K562 (cell line): ENCODE data around the gene SMAGP. TPM values are rescaled to one million over a fixed set of nuclear protein-coding genes. Genes with fewer than 3 reads are reported as not detected.

Experiments
- CHD7 ChIP-seq: fragments of 200-600 bp; sonication (generic); IDR thresholded peaks from one replicate; pipeline ENCODE4 v1.6.1; 2012; ENCODE audit warnings: mild to moderate bottlenecking, low read depth, low read length, inconsistent platforms
- DIDO1 ChIP-seq: fragments of 450-650 bp; IDR thresholded peaks from 2 replicates; pipeline ENCODE4 v1.6.1; 2016; ENCODE audit warnings: low read depth, missing biosample characterization, missing genetic modification characterization
- DMBX1 ChIP-seq: fragments of 250-450 bp; sonication (Bioruptor Pico); IDR thresholded peaks from 2 replicates; pipeline ENCODE4 v1.8.0; 2022; ENCODE audit warnings: inconsistent platforms, mild to moderate bottlenecking, moderate library complexity, borderline replicate concordance
- SMARCC2 ChIP-seq: fragments of 450-650 bp; IDR thresholded peaks from 2 replicates; pipeline ENCODE4 v1.6.1; 2017; ENCODE audit warnings: antibody characterized with exemption, moderate library complexity, mild to moderate bottlenecking, low read depth
- ZBTB12 ChIP-seq: fragments of 250-450 bp; sonication (Bioruptor Pico); IDR thresholded peaks from 2 replicates; pipeline ENCODE4 v1.4.0; 2020
- ZBTB17 ChIP-seq: fragments of 450-650 bp; formaldehyde crosslinking; IDR thresholded peaks from 2 replicates; pipeline ENCODE4 v1.4.0; 2020; ENCODE audit warnings: mild to moderate bottlenecking
- ZNF140 ChIP-seq: fragments of 250-450 bp; sonication (Bioruptor Pico); IDR thresholded peaks from 2 replicates; pipeline ENCODE4 v1.8.0; 2021; ENCODE audit warnings: moderate library complexity, mild to moderate bottlenecking, inconsistent platforms
- ZSCAN29 ChIP-seq: fragments of 450-650 bp; IDR thresholded peaks from 2 replicates; pipeline ENCODE4 v1.6.1; 2017
- polyA plus RNA-seq, 8 experiments: library from polyadenylated mRNA; depleted of rRNA in 4 of 8; stranded (reverse) in 5 of 8; unstranded in 3 of 8; fragments of >200 nt; fragmentation: Nextera tagmentation in 2 of 8; fragmentation: Illumina TruSeq in 1 of 8; extraction: Ambion mirVana in 2 of 8; extraction: Trizol in 1 of 8; gene quantifications; 2 replicates each; pipeline versions ENCODE4 v1.2.1 to v1.2.3, GENCODE V29; 2011 to 2014; ENCODE audit warnings: inconsistent platforms in 1 of 8, missing spikeins in 1 of 8
- total RNA-seq, 7 experiments: library from RNA; depleted of rRNA in 6 of 7; stranded (reverse); fragments of >200 nt in 6 of 7; fragmentation: Illumina TruSeq in 2 of 7; extraction: Trizol in 2 of 7; gene quantifications; 2 replicates each; pipeline versions ENCODE4 v1.2.1 to v1.2.3, GENCODE V29; 2011 to 2021; ENCODE audit warnings: low replicate concordance in 1 of 7
- TF ChIP-seq, protein P1 (sequence below): fragments of 250-450 bp; sonication (Bioruptor Pico); IDR thresholded peaks from 2 replicates; pipeline ENCODE4 v1.6.1; 2021; ENCODE audit warnings: mild to moderate bottlenecking
- TF ChIP-seq, protein P2 (sequence below): fragments of 250-450 bp; sonication (Bioruptor Pico); IDR thresholded peaks from 2 replicates; pipeline ENCODE4 v1.9.0; 2021; ENCODE audit warnings: mild to moderate bottlenecking, inconsistent platforms
- TF ChIP-seq, protein P3 (sequence below): fragments of 250-450 bp; sonication (Bioruptor Pico); IDR thresholded peaks from 2 replicates; pipeline ENCODE4 v1.5.0; 2022; ENCODE audit warnings: mild to moderate bottlenecking

The SMAGP gene
- total and polyA plus RNA-seq, 9 of the 15 experiments (the other 6 are each of a cell fraction or from before 2014, with no cell fraction given): 23.1 to 62.3 (median 29.9) TPM

DNA sequence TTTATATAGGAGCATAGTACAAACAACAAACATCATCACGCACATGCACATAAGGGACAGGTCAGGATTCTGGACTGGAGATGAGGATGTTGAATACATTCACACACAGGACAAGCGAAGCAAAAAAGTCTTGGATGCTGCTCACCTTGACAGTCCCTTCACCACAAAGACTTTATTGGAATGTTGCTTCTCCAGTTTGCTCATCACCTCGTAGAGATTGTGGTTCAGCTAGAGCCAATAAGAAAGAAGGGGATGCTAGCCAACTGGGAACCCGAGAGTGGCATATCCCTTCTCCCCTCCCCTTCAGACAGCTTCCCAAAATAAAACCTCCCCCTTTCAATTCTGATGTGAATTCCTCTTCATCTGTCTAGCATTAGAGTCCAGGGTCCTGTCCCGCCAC lies 25.4 kb upstream of the SMAGP start (continued):
- TF ChIP-seq CHD7: no peak
- no peak for TF ChIP-seq ZNF140
- TF ChIP-seq, protein P1, sequence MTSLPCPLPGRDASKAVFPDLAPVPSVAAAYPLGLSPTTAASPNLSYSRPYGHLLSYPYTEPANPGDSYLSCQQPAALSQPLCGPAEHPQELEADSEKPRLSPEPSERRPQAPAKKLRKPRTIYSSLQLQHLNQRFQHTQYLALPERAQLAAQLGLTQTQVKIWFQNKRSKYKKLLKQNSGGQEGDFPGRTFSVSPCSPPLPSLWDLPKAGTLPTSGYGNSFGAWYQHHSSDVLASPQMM (CRISPR knock-in tag): no peak
- no peak for TF ChIP-seq DMBX1
- no peak for TF ChIP-seq ZBTB17 (CRISPR knock-in tag)
- TF ChIP-seq, protein P2, sequence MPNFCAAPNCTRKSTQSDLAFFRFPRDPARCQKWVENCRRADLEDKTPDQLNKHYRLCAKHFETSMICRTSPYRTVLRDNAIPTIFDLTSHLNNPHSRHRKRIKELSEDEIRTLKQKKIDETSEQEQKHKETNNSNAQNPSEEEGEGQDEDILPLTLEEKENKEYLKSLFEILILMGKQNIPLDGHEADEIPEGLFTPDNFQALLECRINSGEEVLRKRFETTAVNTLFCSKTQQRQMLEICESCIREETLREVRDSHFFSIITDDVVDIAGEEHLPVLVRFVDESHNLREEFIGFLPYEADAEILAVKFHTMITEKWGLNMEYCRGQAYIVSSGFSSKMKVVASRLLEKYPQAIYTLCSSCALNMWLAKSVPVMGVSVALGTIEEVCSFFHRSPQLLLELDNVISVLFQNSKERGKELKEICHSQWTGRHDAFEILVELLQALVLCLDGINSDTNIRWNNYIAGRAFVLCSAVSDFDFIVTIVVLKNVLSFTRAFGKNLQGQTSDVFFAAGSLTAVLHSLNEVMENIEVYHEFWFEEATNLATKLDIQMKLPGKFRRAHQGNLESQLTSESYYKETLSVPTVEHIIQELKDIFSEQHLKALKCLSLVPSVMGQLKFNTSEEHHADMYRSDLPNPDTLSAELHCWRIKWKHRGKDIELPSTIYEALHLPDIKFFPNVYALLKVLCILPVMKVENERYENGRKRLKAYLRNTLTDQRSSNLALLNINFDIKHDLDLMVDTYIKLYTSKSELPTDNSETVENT (CRISPR knock-in tag): no peak
- no peak for TF ChIP-seq ZBTB12 (CRISPR knock-in tag)
- TF ChIP-seq SMARCC2: no peak
- no peak for TF ChIP-seq ZSCAN29
- TF ChIP-seq, protein P3, sequence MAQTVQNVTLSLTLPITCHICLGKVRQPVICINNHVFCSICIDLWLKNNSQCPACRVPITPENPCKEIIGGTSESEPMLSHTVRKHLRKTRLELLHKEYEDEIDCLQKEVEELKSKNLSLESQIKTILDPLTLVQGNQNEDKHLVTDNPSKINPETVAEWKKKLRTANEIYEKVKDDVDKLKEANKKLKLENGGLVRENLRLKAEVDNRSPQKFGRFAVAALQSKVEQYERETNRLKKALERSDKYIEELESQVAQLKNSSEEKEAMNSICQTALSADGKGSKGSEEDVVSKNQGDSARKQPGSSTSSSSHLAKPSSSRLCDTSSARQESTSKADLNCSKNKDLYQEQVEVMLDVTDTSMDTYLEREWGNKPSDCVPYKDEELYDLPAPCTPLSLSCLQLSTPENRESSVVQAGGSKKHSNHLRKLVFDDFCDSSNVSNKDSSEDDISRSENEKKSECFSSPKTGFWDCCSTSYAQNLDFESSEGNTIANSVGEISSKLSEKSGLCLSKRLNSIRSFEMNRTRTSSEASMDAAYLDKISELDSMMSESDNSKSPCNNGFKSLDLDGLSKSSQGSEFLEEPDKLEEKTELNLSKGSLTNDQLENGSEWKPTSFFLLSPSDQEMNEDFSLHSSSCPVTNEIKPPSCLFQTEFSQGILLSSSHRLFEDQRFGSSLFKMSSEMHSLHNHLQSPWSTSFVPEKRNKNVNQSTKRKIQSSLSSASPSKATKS (CRISPR knock-in tag): no peak
- TF ChIP-seq DIDO1 (tag): no peak
